NCI-H1092 (cell line): ENCODE data around the gene MAN2B1.
"Not testable (repeated sequence)": the region's sequence is repeated elsewhere in the genome, so short reads cannot be mapped to it uniquely, and the experiment has no call there.

ENCODE experiments used
- DNase-seq: peaks from one replicate; lab custom pipeline; 2025; lab: John Stamatoyannopoulos, UW

Gene MAN2B1

DNA sequence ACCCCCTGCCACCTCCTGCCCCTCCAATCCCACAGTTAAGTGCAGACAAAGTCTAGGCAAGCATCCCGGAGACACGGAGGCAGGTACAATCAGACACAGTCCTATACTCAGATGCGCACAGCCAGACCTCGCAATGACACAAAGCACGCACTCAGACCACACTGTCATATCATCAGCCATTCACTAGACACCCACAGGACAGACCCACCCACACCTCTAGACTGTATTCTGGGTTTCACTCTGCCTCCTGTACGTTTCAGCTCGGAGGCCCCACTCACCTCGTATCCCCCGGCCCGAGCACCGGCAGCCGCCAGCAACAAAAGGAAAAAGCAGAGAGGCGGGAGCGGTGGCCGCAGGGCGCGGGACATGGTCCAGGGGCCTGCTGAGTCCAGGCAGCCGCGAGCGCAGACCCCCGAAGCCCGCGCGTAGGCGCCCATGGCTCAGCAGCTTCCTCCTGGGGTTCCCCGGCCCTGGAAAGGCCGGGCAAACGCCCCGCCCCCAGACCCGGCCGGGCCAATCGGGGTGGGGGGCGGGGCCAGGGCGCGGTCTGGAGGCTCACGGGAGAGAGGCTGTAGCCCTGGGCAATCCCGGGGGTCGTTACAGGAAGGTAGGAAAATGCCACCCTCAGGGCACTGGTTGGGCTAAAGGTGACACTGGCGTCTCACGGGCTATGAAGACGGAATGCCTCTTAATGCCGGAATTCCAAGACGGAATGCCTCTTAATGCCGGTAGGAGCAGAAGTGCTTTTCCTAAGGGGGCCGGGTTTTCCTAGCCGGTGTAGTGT lies at the start of gene MAN2B1, which contains the start of gene WDR83:
Gene MAN2B1, minus strand, starts transcription at position 478 of the 784 bp plus-strand sequence. Its CDS starts 41 bp downstream, at position 437.
Gene WDR83, plus strand, starts transcription at position 543 of the 784 bp plus-strand sequence. CDS start 2,984 bp downstream, outside the sequence.
- peak; percentile 80 for DNase-seq

GRCh38 chr19:12715929-12716328 lies 49.4 kb upstream of the MAN2B1 start:
- no peak for DNase-seq

DNA sequence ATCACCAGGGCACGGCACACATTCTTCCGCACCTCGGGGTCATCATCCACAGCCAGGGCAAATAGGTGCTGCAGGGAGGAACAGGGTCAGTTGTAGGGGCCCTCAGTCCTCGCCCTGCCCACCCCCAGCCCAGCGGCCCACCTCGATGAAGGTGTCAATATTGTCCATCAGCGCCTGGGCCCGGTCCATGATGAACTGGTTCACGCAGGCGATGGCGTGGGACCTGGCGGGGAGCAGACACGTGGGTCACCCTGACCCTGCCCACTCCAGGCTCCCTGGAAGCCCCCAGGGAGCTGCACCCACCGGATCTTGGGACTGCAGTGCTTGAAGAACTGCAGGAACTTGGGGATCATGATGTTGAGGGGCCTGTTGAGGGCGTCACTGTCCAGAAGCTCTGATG lies 48.6 kb upstream of the MAN2B1 start:
- no peak for DNase-seq

- not testable (repeated sequence) for DNase-seq
Measured at GRCh38 chr19:12713304-12713703, 46.8 kb upstream of the MAN2B1 start.

GRCh38 chr19:12712077-12712476 lies 45.5 kb upstream of the MAN2B1 start:
- not testable (repeated sequence) for DNase-seq

DNA sequence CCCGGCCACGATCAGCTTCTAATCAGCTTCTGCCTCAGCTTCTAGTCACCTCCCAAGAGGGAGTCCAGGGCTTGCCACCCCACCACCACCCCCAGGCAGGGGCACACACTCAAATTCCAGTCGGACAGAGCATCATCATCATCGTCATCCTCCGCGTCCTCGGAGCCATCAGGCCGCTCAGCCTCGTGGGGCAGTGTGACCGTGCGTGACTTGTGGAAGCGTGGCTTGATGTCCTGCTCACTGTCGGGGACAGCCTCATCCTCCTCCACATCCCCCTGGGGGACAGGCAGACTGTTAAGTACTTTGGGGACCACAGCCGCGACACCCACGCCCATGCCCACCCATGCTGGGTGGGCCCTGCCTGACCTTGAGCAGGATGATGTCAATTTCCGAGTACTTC lies 44.6 kb upstream of the MAN2B1 start:
- no peak for DNase-seq

- no peak for DNase-seq
Measured at GRCh38 chr19:12708641-12709040, 42.1 kb upstream of the MAN2B1 start.

- DNase-seq: no peak
Measured at GRCh38 chr19:12706332-12706718, 39.8 kb upstream of the MAN2B1 start.

DNA sequence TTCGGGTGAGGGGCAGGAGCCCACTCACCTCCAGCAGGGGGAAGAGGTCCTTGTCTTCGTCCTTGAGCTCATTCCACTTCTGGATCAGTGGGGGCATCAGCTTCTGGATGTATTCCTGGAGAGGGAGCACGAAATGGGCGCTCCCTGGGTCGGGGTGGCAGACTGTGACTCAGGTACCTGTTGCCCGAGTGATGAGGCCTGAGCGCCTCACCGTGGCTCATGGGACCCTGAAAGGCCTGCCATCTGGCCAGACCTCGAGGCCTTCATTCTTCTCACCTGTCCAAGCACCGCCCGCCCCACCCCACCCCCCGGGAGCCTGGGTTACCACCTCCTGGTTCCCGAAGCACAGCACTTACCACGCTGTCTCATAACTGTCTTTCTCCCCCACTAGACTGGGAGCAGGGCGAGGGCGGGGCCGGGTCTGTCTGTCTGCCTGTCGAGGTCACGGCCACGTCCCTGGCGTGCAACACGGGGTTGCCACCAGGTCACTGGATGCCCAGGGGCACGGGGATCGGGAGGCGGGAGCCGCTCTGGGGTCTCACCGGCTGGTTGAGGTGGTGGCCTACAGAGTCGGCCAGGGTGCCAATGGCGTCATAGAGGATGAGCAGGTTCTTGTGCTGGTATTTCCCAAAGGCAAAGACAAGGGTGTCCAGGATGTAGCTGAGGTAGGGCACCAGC lies 39.3 kb upstream of the MAN2B1 start:
- no peak for DNase-seq

GRCh38 chr19:12705169-12705568 lies 38.6 kb upstream of the MAN2B1 start:
- DNase-seq: no peak

- DNase-seq: peak; percentile 20
Measured at GRCh38 chr19:12703046-12703445, 36.5 kb upstream of the MAN2B1 start.

GRCh38 chr19:12701596-12702282 lies 35.2 kb upstream of the MAN2B1 start:
- DNase-seq: no peak

- DNase-seq: no peak
Measured at GRCh38 chr19:12698138-12698537, 31.6 kb upstream of the MAN2B1 start.

DNA sequence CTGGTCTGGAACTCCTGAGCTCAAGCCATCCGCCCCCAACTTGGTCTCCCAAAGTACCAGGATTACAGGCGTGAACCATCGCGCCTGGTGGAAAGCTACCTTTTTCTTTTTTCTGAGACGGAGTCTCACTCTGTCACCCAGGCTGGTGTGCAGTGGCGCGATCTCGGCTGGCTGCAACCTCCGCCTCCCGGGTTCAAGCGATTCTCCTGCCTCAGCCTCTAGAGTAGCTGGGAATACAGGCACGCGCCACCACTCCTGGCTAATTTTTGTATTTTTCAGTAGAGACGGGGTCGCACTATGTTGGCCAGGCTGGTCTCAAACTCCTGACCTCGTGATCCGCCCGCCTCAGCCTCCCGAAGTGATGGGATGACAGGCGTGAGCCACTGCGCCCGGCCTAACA lies 30.9 kb upstream of the MAN2B1 start:
- not testable (repeated sequence) for DNase-seq

DNA sequence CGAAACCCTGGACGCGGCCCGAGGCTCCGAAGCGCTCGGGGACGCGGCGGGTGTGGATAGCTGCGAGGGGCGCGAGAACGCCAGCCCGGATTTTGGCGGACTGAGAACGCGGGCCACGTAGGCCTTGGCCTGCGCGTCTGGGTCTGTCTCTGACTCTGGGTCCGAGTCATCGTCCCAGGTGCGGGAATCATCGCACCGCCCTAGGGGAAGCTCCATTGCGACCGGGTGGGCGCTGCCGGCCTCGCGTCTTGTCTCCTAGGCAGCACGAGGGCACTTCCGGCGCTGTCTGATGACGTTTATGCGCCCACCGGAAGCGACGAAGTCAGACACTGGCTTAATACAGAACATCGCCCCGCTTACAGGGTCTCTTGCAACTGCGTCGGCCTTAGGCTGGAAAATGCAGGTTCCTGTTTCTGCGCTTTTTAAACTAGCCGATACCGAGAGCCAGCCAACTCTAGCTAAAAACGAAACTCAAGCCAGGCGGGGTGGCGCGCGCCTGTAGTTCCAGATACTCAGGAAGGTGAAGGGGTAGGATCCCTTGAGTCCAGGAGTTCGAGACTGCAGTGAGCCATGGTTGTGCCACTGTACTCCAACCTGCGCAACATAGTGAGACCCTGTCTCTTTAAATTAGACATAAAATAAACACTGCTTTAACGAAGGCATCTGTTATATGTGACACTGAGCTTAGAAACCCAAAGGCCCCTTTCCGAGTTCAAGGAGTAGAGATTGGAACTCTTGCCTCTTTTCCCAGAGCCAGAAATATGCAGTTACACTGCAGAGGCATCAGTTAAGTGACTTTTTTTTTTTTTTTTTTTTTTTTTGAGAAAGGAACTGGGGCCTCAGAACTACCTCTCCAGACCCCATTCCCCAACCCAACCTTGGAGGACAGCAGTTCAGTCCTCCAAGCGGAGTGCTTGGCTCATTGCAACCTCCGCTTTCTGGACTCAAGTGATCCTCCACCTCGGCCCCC lies 30.1 kb upstream of the MAN2B1 start, which contains the start of gene FBXW9:
Gene FBXW9, minus strand, starts transcription at position 266 of the 970 bp plus-strand sequence. Its CDS starts 50 bp downstream, at position 216.
- peak; percentile 94 for DNase-seq

GRCh38 chr19:12695997-12696365 lies 29.4 kb upstream of the MAN2B1 start:
- DNase-seq: no peak

GRCh38 chr19:12695514-12695913 lies 29.0 kb upstream of the MAN2B1 start:
- no peak for DNase-seq

DNA sequence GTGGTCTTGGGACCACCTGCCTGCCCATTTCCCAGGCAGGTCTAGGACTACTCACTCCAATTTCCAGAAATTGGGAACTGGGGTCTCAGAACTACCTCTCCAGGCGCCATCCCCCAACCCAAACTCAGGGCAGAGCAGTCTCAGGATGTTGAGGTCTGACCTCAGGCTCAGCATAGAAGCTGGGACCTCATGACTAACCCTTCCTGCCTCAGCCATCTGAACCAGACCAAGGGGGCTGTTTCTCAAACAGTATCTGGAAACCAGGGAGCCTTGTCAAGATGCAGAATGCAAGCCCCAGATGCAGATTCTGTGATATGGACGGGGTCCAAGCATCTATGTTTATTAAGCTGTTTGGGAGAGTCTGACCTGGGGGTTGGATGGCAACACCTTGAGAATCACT lies 28.6 kb upstream of the MAN2B1 start:
- no peak for DNase-seq

DNA sequence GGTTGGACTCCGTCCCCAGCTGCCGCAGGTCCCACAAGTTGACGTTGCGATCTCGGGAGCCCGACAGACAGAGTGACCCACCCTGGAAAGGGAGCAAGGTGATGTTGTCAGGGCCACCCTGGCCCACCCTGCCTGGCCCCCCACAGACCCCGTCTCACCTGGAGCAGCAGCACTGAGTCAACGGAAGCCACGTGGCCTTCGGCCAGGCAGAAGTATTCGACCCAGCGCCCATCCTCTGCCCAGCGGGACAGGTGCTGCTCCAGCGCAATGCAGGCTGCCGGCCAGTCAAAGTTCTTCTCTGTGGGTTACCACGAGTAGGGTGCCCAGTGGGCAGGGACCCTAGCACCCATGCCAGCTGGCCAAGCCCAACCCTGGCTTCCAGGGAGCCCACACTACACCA lies 28.1 kb upstream of the MAN2B1 start:
- DNase-seq: no peak

GRCh38 chr19:12692960-12693359 lies 26.4 kb upstream of the MAN2B1 start:
- no peak for DNase-seq

DNA sequence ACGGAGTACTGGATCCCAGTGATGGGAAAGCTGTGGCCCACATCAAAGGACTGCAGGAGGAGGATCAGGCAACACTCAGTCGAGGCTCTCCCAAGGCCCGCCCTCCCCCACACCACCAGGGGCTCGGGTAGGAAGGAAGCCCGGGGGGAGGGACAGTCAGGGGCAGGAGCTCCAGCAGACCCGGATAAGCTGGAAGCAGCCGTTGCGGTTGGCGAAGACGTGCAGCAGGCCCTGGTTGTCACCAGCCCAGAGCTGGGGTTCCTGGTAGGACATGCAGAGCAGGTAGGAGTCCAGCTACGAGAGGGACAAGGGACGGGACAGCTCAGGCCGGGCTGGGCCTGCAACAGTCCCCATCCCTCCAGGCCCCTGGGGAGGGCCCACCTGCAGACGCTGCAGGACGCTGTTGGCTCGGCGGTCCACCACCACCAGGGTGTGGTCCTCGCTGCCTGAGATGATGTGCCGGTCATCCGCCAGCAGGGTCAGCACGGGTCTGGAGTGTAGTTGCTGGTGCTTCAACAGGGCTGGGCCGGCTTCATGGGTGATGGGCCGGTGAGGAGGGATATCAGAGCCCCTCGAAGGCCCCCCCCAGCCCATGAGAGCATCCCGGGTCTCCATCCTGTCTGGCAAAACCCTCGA lies 23.2 kb upstream of the MAN2B1 start:
- no peak for DNase-seq
